ENCODE results near the gene IDI2.
"Not testable (repeated sequence)": the region's sequence is repeated elsewhere in the genome, so short reads cannot be mapped to it uniquely, and the experiment has no call there.

DNA sequence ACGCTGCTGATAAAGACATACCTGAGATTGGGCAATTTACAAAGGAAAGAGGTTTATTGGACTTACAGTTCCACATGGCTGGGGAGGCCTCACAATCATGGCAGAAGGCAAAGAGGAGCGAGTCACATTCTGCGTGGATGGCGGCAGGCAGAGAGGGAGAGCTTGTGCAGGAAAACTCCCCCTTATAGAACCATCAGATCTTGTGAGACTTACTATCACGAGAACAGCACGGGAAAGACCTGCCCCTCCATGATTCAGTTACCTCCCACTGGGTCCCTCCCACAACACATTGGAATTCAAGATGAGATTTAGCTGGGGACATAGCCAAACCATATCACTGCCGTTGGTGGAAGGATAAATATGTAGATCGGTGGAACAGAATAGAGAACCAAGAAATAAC, 41.1 kb upstream of the IDI2 start:
- TF ChIP-seq POLR2A (IDR thresholded peaks at IDR 0.05), result not testable (repeated sequence)
- TF ChIP-seq, protein P1, sequence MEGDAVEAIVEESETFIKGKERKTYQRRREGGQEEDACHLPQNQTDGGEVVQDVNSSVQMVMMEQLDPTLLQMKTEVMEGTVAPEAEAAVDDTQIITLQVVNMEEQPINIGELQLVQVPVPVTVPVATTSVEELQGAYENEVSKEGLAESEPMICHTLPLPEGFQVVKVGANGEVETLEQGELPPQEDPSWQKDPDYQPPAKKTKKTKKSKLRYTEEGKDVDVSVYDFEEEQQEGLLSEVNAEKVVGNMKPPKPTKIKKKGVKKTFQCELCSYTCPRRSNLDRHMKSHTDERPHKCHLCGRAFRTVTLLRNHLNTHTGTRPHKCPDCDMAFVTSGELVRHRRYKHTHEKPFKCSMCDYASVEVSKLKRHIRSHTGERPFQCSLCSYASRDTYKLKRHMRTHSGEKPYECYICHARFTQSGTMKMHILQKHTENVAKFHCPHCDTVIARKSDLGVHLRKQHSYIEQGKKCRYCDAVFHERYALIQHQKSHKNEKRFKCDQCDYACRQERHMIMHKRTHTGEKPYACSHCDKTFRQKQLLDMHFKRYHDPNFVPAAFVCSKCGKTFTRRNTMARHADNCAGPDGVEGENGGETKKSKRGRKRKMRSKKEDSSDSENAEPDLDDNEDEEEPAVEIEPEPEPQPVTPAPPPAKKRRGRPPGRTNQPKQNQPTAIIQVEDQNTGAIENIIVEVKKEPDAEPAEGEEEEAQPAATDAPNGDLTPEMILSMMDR (IDR thresholded peaks at IDR 0.05), result not testable (repeated sequence)

All from right lobe of liver (tissue), 4 donors.